GM03348 (cell line): ENCODE measurements around the gene DCDC2.
"Not testable (repeated sequence)": the region's sequence is repeated elsewhere in the genome, so short reads cannot be mapped to it uniquely, and the experiment has no call there.

ENCODE experiments used
- DNase-seq: peaks from one replicate; pipeline ENCODE4 v3.0.0; 2012; ENCODE audit warnings: low spot score

DCDC2 gene

GRCh38 chr6:24324617-24325016 lies 33.2 kb downstream of the DCDC2 start:
- DNase-seq, result no peak

DNA sequence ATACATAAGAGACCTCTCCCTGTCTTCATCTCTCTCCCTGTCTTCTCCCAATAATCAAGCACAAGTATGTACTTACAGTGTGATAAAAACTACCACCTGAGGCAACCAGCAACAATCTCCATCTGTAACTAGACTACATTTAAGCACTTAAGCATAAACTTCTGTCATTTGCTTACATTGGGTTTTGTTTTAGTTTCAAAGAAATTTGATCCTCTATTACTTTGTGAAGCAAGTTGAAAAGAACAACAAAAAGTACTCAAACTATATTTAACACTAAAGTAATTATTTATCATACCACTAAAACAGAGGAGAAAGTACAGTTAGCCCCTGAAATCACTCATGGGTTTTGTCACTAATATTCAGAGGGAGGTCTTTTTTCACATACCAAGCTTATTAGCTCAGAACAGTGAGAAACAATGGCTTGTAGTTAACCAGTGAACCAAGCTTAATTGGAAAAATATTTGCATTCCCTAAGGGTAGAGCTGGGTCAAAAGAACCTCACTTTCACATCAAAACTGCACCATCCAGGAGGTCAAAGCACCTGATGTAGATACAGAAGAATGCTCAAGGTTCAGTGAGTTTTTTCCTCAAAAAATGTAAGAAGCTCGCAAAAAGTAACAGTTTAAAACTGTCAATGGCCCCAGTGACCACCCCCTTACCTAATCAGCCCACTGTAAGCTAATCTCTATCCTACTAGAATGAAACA lies 34.1 kb downstream of the DCDC2 start:
- no peak for DNase-seq

GRCh38 chr6:24322924-24323323 lies 34.9 kb downstream of the DCDC2 start:
- DNase-seq, result no peak

DNA sequence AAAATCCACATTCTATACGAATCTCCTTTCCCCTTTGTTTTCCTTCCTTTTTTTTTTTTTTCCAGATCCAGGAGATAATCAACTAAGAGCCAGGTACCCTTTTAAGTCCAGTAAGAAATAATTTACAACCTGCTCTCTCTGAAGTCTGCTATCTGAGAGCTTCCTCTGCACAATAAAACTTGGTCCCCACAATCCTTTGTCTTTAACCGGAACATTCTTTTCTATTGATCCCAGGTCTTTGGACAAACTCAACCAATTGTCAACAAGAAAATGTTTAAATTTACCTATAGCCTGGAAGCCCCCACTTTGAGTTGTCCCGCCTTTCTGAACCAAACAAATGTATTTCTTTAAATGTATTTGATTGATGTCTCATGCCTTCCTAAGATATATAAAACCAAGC lies 35.4 kb downstream of the DCDC2 start:
- DNase-seq, result not testable (repeated sequence)

GRCh38 chr6:24321538-24322162 lies 36.2 kb downstream of the DCDC2 start:
- DNase-seq, result no peak

- DNase-seq, result peak; percentile 24
Measured at GRCh38 chr6:24313251-24314141, 44.4 kb downstream of the DCDC2 start.

- not testable (repeated sequence) for DNase-seq
Measured at GRCh38 chr6:24311775-24312174, 46.1 kb downstream of the DCDC2 start.

DNA sequence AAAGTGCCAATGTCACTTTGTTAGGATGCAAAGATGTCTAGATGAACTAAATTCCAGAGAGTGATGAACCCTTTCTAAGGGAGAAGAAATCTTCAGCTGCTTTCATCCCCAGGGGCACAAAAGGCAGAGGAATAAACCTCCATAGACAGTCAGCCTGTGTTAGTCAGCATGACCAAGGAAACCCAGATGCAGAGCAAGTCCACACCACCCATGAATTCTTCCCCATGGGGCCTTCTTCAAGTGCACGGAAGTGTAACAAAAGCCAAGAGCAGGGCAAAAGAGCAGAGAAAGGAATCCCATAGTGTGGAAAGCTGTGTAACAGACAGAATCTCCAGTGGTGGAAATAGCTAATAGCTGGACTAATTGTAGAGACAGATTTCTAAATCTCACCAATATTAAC lies 50.0 kb downstream of the DCDC2 start:
- DNase-seq, result no peak

GRCh38 chr6:24306936-24307335 lies 50.9 kb downstream of the DCDC2 start:
- no peak for DNase-seq

GRCh38 chr6:24306038-24306437 lies 51.8 kb downstream of the DCDC2 start:
- no peak for DNase-seq

GRCh38 chr6:24296944-24297343 lies 60.9 kb downstream of the DCDC2 start:
- DNase-seq, result no peak

GRCh38 chr6:24293852-24294251 lies 64.0 kb downstream of the DCDC2 start:
- not testable (repeated sequence) for DNase-seq

- DNase-seq, result no peak
Measured at GRCh38 chr6:24287239-24287638, 70.6 kb downstream of the DCDC2 start.

- DNase-seq, result no peak
Measured at GRCh38 chr6:24284006-24284405, 73.9 kb downstream of the DCDC2 start.

GRCh38 chr6:24283043-24283985 lies 74.5 kb downstream of the DCDC2 start:
- peak; percentile 75 for DNase-seq

- DNase-seq, result peak; percentile 49
Measured at GRCh38 chr6:24274441-24275083, 83.3 kb downstream of the DCDC2 start.

DNA sequence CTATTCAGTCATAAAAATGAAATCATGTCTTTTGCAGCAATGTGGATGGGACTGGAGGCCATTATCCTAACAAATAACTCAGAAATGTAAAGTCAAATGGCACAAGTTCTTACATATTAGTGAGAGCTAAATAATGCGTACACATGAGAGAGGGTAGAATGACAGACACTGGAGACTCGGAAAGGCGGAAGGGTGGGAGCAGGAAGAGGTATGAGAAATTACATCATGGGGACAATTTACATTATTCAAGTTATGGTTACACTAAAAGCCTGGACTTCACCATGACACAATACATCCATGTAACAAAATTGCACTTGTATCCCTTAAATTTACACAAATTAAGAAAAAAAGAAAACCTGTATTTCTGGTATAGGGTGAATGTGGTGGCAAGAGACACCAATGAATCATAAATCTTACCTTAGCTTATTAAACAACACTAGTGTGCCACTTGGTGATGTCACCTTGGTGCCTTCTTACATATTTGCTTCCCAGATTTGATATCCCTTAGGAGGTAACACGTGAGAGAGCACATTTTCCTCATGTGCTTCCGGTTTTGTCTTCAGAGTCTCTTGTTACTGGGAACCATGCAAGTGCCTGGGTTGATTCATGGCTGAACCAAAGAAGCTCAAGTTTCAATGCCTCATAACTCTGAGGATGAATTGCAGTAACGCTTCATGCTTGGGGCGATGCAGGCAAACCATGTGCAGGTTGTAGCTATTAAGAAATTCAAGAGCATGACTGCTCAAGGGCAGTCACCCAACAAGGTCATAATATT lies 84.6 kb downstream of the DCDC2 start:
- no peak for DNase-seq

DNA sequence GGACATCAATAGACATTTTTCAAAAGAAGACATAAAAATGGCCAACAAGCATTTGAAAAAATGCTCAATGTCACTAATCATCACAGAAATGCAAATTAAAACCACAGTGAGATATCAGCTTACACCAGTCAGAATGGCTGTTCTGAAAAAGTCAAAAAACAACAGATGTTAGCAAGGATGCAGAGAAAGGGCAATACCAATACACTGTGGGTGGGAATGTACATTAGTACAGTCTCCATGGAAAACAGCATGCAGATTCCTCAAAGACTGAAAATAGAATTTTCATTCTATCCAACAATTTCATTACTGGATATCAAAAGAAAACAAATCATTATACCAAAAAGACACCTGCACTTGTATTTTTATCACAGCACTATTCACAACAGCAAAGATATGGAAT lies 85.3 kb downstream of the DCDC2 start:
- DNase-seq, result no peak

GRCh38 chr6:24272148-24272547 lies 85.7 kb downstream of the DCDC2 start:
- no peak for DNase-seq

GRCh38 chr6:24270011-24270410 lies 87.8 kb downstream of the DCDC2 start:
- no peak for DNase-seq
